ENCODE data around the gene SPG7. TPM values are rescaled to one million over a fixed set of nuclear protein-coding genes. Genes with fewer than 3 reads are reported as not detected.

The SPG7 gene
- total RNA-seq, 1 donor from 2014 or later: 119 TPM

DNA sequence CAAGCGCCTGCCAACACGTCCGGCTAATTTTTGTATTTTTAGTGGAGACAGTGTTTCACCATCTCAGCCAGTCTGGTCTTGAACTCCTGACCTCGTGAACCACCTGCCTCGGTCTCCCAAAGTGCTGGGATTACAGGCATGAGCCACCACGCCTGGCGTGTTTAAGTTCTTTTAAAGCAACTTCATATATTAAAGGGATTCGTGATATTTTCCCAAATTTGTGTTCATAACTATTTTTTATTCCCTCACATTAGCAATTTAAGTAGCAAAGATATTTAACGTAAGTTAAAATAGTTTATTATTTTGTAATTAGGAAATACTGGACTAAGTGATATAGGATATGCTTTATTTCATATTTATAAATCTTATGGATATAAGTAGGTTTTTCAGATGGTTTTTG is 4.2 kb downstream of the SPG7 start:
- intact Hi-C loops (cut with DNase I): no loop called here
- H3K27ac ChIP-seq: no peak overlapping the region
- no peaks in the 10 kb centered on the region for H3K27me3 ChIP-seq
- H3K4me1 ChIP-seq: peaks cover 20% of the 10 kb centered on the region
- no peak for DNase-seq (ENCODE audit: extremely low spot score in 2 of 2)
- no peak overlapping the region for H3K4me3 ChIP-seq
- no peaks in the 10 kb centered on the region for H3K9me3 ChIP-seq
- peaks cover 0 to 67% of the 10 kb centered on the region in 2 donors for H3K36me3 ChIP-seq
- TF ChIP-seq POLR2A (IDR thresholded peaks at IDR 0.05) (no peak), POLR2AphosphoS5 (IDR thresholded peaks at IDR 0.05; ENCODE audit: insufficient read depth in 1 of 2, low read depth in 1 of 2) (no peak)
- TF ChIP-seq, protein P1, sequence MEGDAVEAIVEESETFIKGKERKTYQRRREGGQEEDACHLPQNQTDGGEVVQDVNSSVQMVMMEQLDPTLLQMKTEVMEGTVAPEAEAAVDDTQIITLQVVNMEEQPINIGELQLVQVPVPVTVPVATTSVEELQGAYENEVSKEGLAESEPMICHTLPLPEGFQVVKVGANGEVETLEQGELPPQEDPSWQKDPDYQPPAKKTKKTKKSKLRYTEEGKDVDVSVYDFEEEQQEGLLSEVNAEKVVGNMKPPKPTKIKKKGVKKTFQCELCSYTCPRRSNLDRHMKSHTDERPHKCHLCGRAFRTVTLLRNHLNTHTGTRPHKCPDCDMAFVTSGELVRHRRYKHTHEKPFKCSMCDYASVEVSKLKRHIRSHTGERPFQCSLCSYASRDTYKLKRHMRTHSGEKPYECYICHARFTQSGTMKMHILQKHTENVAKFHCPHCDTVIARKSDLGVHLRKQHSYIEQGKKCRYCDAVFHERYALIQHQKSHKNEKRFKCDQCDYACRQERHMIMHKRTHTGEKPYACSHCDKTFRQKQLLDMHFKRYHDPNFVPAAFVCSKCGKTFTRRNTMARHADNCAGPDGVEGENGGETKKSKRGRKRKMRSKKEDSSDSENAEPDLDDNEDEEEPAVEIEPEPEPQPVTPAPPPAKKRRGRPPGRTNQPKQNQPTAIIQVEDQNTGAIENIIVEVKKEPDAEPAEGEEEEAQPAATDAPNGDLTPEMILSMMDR (IDR thresholded peaks at IDR 0.05): no peak

DNA sequence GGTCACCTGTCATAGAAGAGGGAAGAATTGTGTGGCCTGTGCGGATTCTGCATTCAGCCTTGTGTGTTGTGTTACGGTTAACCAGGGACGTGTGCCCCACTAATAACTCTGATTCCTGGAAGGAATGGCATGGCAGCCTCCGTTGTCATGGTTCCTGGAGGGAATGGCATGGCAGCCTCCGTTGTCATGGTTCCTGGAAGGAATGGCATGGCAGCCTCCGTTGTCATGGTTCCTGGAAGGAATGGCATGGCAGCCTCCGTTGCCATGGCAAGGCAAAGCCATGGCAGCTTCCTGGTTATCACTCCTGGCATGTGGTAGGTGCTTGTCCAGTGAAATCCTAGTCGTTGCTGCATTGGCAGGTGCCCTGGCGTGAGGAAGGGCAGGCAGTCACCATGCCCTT is 8.9 kb downstream of the SPG7 start:
- Histone ChIP-seq H3K9me3 (no peaks in the 10 kb centered on the region), H3K4me1 (no peaks in the 10 kb centered on the region), H3K36me3 (peaks cover 0 to 74% of the 10 kb centered on the region in 2 donors), H3K27ac (no peak overlapping the region), H3K4me3 (no peak overlapping the region), H3K27me3 (no peaks in the 10 kb centered on the region)
- TF ChIP-seq POLR2A (IDR thresholded peaks at IDR 0.05): no peak
- TF ChIP-seq, protein P1 (IDR thresholded peaks at IDR 0.05): no peak
- no peak for DNase-seq (ENCODE audit: extremely low spot score in 2 of 2)
- intact Hi-C loops (cut with DNase I): no loop called here

DNA sequence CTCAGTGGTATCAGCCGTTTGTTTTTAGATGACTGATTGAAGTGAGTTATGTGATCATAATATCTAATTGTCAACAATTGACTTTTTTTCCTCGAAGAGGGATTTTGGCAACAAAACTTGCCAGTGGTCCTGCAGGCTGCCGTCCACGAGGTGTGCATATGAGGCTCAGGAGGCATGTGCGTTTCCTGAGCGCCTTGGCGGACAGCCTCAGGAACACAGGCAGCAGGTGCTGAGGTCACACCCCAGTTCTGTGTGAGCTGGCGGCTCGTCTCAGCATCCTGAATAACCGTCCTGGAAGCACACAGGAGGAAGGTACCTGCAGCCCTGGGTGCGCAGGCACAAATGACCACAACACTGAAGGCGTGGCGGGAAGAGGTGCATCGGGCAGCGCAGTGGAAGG is 11.7 kb downstream of the SPG7 start:
- DNase-seq (ENCODE audit: extremely low spot score in 2 of 2): no peak
- Histone ChIP-seq H3K4me3 (no peak overlapping the region), H3K27ac (no peak overlapping the region), H3K9me3 (no peaks in the 10 kb centered on the region), H3K36me3 (peaks cover 0 to 66% of the 10 kb centered on the region in 2 donors), H3K27me3 (no peaks in the 10 kb centered on the region), H3K4me1 (no peaks in the 10 kb centered on the region)
- intact Hi-C loops (cut with DNase I): no loop called here
- TF ChIP-seq POLR2A (IDR thresholded peaks at IDR 0.05): no peak
- TF ChIP-seq, protein P1 (IDR thresholded peaks at IDR 0.05): no peak
- no peak for TF ChIP-seq POLR2AphosphoS5 (IDR thresholded peaks at IDR 0.05; ENCODE audit: insufficient read depth in 1 of 2, low read depth in 1 of 2)

DNA sequence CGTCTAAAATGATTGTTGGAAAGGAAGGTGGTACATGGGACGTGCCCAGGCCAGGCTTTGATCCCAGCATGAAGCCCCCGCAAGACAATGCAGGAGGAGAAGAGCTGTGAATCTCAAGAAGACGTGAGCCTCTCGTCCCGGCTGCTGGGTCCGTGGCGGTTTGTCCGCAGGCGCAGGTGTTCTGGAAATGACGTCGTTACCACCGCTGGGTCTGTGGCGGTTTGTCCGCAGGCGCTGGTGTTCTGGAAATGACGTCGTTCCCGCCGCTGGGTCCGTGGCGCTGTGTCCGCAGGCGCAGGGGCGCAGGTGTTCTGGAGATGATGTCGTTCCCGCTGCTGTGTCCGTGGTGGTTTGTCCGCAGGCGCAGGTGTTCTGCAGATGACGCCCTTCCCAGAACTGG is 14.1 kb downstream of the SPG7 start:
- Histone ChIP-seq H3K4me3 (no peak overlapping the region), H3K4me1 (no peaks in the 10 kb centered on the region), H3K36me3 (peaks cover 0 to 64% of the 10 kb centered on the region in 2 donors), H3K9me3 (no peaks in the 10 kb centered on the region), H3K27ac (no peak overlapping the region), H3K27me3 (no peaks in the 10 kb centered on the region)
- no peak for DNase-seq (ENCODE audit: extremely low spot score in 2 of 2)
- intact Hi-C loops (cut with DNase I): no loop called here
- TF ChIP-seq POLR2A (IDR thresholded peaks at IDR 0.05) (no peak), POLR2AphosphoS5 (IDR thresholded peaks at IDR 0.05; ENCODE audit: insufficient read depth in 1 of 2, low read depth in 1 of 2) (no peak)
- TF ChIP-seq, protein P1 (IDR thresholded peaks at IDR 0.05): no peak

DNA sequence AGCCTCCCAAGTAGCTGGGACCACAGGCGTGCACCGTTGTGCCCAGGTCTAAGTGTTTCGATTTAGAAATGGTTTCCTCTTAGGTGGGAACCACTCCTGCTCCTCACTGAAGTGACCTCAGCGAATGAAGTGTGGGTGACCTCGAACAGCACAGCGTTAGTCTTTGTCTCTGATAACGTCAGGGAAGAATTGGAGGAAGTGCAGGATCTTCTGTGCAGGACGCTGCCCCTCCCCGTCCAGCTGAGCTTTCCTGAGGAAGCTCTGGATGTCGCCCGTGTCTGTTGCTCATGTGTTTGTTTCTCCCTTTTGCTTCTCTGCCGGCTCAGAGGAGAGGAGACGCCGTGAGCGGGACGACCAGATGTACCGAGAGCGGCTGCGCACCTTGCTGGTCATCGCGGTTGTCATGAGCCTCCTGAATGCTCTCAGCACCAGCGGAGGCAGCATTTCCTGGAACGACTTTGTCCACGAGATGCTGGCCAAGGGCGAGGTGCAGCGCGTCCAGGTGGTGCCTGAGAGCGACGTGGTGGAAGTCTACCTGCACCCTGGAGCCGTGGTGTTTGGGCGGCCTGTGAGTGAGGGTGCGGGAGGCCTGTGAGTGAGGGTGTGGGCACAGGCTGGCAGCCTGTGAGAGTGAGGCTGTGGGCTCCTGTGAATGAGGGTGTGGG is 15.6 kb downstream of the SPG7 start:
- Histone ChIP-seq H3K4me1 (no peaks in the 10 kb centered on the region), H3K27me3 (no peaks in the 10 kb centered on the region), H3K4me3 (no peak overlapping the region), H3K9me3 (no peaks in the 10 kb centered on the region), H3K27ac (no peak overlapping the region), H3K36me3 (peaks cover 0 to 60% of the 10 kb centered on the region in 2 donors)
- intact Hi-C loops (cut with DNase I): no loop called here
- no peak for DNase-seq (ENCODE audit: extremely low spot score in 2 of 2)
- TF ChIP-seq POLR2AphosphoS5 (IDR thresholded peaks at IDR 0.05; ENCODE audit: insufficient read depth in 1 of 2, low read depth in 1 of 2) (no peak), POLR2A (IDR thresholded peaks at IDR 0.05) (no peak)
- TF ChIP-seq, protein P1 (IDR thresholded peaks at IDR 0.05): no peak

Measured in vagina (tissue), 2 donors.